Ishikawa (cell line): ENCODE data around the gene PRPF6.

ENCODE experiments used
- CEBPB ChIP-seq: IDR thresholded peaks from 2 replicates; pipeline ENCODE4 v1.6.1; 2012
- CREB1 ChIP-seq: IDR thresholded peaks from 2 replicates; pipeline ENCODE4 v1.6.1; 2012; ENCODE audit warnings: low read depth
- EGR1 ChIP-seq: IDR thresholded peaks from 2 replicates; pipeline ENCODE4 v1.6.1; 2012
- EP300 ChIP-seq: IDR thresholded peaks from 2 replicates; pipeline ENCODE4 v1.6.1; 2012; ENCODE audit warnings: borderline replicate concordance
- FOXM1 ChIP-seq: IDR thresholded peaks from 2 replicates; pipeline ENCODE4 v1.6.1; 2012; ENCODE audit warnings: low read depth, borderline replicate concordance
- NFIC ChIP-seq: IDR thresholded peaks from 2 replicates; pipeline ENCODE4 v1.6.1; 2012
- RAD21 ChIP-seq: IDR thresholded peaks from 2 replicates; pipeline ENCODE4 v1.6.1; 2012; ENCODE audit warnings: low read depth
- REST ChIP-seq: IDR thresholded peaks from 2 replicates; pipeline ENCODE4 v1.6.1; 2012; ENCODE audit warnings: low read depth, mild to moderate bottlenecking
- TAF1 ChIP-seq: IDR thresholded peaks from 2 replicates; pipeline ENCODE4 v1.6.1; 2012; ENCODE audit warnings: low read depth, mild to moderate bottlenecking
- TCF12 ChIP-seq: IDR thresholded peaks from 2 replicates; pipeline ENCODE4 v1.6.1; 2012; ENCODE audit warnings: low read depth
- TEAD4 ChIP-seq: IDR thresholded peaks from 2 replicates; pipeline ENCODE4 v1.6.1; 2012
- YY1 ChIP-seq: IDR thresholded peaks from 2 replicates; pipeline ENCODE4 v1.6.1; 2012; ENCODE audit warnings: low read depth
- ZBTB7A ChIP-seq: IDR thresholded peaks from 2 replicates; pipeline ENCODE4 v1.6.1; 2012; ENCODE audit warnings: low read depth
- TF ChIP-seq, protein P1 (sequence below): IDR thresholded peaks from 2 replicates; pipeline ENCODE4 v1.6.1; 2012
- TF ChIP-seq, protein P2 (sequence below): IDR thresholded peaks from 2 replicates; pipeline ENCODE4 v1.6.1; 2012

Gene PRPF6

GRCh38 chr20:63968136-63968927 lies 12.6 kb upstream of the PRPF6 start:
- no peak for TF ChIP-seq ZBTB7A
- no peak for TF ChIP-seq TEAD4
- no peak for TF ChIP-seq FOXM1
- TF ChIP-seq REST: no peak
- TF ChIP-seq RAD21: no peak
- TF ChIP-seq, protein P1, sequence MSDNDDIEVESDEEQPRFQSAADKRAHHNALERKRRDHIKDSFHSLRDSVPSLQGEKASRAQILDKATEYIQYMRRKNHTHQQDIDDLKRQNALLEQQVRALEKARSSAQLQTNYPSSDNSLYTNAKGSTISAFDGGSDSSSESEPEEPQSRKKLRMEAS: no peak
- TF ChIP-seq EGR1: no peak
- TF ChIP-seq NFIC: no peak
- TF ChIP-seq CEBPB: no peak
- no peak for TF ChIP-seq EP300
- no peak for TF ChIP-seq TCF12
- TF ChIP-seq, protein P2, sequence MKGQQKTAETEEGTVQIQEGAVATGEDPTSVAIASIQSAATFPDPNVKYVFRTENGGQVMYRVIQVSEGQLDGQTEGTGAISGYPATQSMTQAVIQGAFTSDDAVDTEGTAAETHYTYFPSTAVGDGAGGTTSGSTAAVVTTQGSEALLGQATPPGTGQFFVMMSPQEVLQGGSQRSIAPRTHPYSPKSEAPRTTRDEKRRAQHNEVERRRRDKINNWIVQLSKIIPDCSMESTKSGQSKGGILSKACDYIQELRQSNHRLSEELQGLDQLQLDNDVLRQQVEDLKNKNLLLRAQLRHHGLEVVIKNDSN: no peak

- peak; percentile 61; the same call in 1 of the 2 replicates for TF ChIP-seq YY1
- TF ChIP-seq CREB1: no peak
- no peak for TF ChIP-seq RAD21
- 0 out of 2 replicates have a peak, but pooled peaks have one; percentile 11 for TF ChIP-seq TAF1
Measured at GRCh38 chr20:63968928-63969760, 11.8 kb upstream of the PRPF6 start.

DNA sequence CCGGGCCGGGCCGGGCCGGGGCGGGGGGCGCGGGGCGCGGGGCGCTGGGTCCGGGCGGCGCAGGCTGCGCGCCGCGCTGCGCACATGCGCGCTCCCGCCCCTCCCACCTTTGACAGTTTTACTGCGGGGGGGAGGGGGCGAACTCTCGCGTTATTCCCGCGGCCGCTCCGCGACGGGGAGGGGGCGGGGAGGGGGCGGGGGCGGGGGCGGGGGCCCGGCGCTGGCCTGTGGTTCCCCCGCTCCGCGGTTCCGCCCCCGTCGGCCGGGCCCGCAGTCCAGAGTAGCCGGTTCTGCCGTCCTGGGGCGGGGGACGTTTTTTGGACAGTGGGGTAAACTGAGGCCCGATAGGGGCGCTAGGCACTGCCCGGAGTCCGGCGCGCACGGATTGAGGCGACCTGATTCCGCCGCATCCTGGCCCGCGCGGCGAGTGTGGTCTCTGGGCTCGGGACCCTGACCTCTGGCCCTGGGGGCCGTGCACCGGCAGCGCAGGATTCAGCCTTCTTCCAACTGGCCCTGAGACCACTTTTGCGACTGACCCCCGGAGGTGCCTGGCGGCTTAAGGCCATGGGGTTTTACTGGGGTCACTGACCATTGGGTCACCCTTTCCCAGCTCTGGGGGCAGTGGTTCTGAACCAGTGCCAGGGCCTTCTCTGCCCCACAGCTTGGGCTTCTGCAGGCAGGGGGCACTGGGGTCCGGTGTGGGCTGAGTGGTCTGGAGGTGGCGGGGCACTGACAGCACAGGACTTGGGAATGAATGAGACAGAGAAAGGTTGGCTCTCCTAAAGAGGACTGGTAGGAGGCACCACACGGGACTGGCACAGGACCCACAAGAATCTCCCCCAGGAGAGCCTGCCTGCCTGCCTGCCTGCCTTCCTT lies 10.9 kb upstream of the PRPF6 start, which contains the start of gene ZNF512B:
ZNF512B (minus strand) TSS at position 93 of the 876 bp plus-strand sequence. CDS start 1,980 bp downstream, outside the sequence.
- no peak for TF ChIP-seq TEAD4
- no peak for TF ChIP-seq CREB1
- no peak for TF ChIP-seq TCF12
- TF ChIP-seq EP300: no peak
- TF ChIP-seq FOXM1: no peak
- TF ChIP-seq, protein P1: peak; percentile 48; the same call in 1 of the 2 replicates
- TF ChIP-seq EGR1: 0 out of 2 replicates have a peak, but pooled peaks have one; percentile 21
- TF ChIP-seq, protein P2: no peak
- TF ChIP-seq ZBTB7A: peak; percentile 89; the same call in 1 of the 2 replicates

DNA sequence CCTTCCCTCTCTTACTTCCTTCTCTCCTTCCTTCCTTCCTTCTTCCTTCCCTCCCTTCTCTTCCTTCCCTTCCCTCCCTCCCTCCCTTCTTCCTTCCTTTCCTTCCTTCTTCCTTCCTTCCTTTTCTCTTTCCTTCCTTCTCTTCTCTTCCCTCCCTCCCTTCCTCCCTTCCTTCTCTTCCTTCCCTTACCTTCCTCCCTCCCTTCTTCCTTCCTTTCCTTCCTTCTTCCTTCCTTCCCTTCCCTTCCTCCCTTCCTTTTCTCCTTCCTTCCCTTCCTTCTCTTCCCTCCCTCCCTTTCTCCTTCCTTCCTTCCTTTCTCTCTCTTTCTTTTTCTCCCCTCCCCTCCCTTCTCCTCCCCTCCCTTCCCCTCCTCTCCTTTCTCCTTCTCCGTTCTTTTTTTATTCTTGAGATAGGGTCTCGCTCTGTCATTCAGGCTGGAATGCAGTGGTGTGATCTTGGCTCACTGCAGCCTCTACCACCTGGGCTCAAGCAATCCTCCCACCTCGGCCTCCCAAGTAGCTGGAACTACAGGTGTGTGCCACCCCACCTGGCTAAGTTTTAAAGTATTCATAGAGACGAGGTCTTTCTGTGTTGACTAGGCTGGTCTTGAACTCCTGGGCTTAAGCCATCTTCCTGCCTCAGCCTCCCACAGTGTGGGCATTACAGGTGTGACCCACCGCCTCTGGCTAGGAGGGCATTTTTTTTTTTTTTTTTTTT lies 10.1 kb upstream of the PRPF6 start:
- TF ChIP-seq CEBPB (no peak), ZBTB7A (no peak), TAF1 (no peak), RAD21 (no peak)
- TF ChIP-seq, protein P1: no peak

DNA sequence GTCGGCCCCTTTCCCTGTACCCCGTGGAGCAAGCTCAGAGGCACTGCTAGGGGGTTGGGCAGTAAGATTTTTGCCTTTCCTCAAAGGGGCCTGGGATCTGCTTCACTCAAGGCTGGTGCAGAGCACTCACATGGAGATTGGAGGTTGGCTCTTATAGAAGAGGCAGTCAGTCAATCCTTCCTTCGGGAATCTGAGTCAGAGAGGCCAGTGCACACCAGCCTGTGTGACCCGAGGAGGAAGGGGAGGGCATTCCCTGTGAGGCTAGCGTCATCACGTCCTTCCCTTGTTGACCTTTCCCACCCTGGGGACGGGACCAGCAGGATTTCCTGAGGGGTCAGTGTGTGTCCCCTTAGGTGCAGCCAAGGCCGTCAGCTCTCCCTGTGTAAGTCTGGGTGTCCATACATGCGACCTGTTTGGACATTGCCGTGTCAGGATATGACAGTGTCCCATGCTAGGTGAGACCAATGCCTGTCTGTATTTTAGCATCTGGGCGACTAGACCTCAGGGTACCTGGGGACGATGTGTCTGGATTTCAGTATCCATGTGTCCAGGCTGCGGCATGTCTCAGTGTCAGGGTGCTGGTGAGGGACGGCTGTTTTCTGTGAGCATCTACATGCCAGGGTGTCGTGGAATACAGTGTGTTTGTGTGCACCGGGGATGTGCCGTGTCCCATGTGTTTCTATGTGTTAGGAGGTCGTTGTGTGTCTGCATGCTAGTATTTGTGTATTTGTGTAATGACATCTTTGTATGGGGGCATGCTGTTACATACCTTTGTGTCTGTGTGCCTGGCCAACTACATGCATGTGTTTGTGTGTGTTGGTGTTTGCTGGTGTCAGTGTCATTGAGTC lies 8.4 kb upstream of the PRPF6 start:
- TF ChIP-seq CEBPB (no peak), YY1 (no peak), CREB1 (no peak), RAD21 (no peak)
- TF ChIP-seq, protein P1: no peak
- TF ChIP-seq, protein P2: no peak
